ENCODE results near the gene MXRA5.
"Not testable (repeated sequence)": the region's sequence is repeated elsewhere in the genome, so short reads cannot be mapped to it uniquely, and the experiment has no call there.

MXRA5 gene

GRCh38 chrX:3320471-3321046, 25.9 kb downstream of the MXRA5 start:
- DNase-seq = no peak

DNA sequence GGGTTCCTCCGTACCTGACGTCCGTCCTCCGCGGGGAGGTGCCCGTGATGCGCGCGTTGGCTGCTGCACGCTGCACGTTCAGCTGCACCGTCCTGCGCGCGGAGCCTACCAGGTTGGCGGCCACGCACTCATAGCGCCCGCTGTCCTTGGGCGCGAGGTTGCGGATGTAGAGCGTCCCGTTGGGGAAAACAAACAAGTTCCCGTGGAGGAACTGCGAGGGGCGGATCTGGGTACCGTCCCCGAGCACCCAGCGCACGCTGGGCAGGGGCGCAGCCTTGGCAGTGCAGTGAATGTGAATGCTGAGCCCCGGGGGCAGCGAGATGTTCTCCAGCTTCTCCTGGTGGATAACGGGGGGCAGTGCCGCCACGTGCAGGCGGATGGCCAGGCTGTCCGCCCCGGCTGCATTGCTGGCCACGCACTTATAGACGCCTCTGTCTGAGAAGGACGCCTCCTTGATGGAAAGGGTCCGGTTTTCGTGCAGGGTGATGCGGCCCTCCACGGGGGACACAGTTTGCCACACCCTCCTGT, 29.2 kb downstream of the MXRA5 start:
- no peak for DNase-seq

DNA sequence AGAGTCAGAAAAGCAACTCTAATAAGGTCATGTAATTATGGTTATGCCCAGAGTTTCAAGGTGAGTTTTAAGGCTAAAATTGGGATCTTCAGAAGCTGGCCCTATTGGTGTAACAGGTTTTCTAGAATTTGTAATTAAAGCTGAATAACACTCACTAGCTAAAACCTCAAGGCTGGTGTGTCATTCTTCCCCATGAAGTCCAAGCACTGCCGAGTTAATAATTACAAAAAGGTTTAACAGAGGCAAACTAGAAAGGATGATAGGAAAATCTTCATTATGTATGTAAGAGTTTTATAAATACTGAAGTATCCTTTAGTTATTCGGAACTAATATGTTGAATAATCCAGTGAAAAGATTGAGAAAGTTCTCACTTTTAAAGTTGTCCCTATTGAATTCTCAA, 34.3 kb downstream of the MXRA5 start:
- DNase-seq = no peak

GRCh38 chrX:3307881-3308280, 38.6 kb downstream of the MXRA5 start:
- no peak for DNase-seq

GRCh38 chrX:3299636-3300035, 46.8 kb downstream of the MXRA5 start:
- no peak for DNase-seq

- DNase-seq = no peak
Observed at GRCh38 chrX:3295731-3296130, 50.7 kb downstream of the MXRA5 start.

- DNase-seq = no peak
Observed at GRCh38 chrX:3293251-3293650, 53.2 kb downstream of the MXRA5 start.

GRCh38 chrX:3290561-3290960, 55.9 kb downstream of the MXRA5 start:
- no peak for DNase-seq

GRCh38 chrX:3286196-3286945, 60.1 kb downstream of the MXRA5 start:
- DNase-seq = no peak

DNA sequence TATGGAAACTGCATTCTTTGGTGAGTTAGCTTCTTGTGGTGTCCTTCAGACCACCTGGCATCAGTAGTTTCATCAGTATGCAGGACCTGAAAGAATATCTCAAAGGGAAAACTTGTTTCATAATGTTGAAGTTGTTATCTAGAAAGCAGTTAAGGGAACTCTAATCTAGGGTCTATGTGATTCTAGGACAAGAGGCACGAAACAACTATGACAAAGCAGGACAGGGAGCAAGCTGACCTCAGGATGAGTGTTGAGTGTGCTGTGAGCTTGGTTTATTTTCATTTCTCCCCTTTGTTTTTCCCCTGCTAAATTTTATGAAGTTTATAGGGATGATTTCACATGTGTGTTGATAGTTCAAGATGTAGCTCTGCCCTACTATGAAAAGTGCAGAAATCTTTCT, 65.7 kb downstream of the MXRA5 start:
- DNase-seq = no peak

- DNase-seq = not testable (repeated sequence)
Observed at GRCh38 chrX:3273668-3274067, 72.8 kb downstream of the MXRA5 start.

DNA sequence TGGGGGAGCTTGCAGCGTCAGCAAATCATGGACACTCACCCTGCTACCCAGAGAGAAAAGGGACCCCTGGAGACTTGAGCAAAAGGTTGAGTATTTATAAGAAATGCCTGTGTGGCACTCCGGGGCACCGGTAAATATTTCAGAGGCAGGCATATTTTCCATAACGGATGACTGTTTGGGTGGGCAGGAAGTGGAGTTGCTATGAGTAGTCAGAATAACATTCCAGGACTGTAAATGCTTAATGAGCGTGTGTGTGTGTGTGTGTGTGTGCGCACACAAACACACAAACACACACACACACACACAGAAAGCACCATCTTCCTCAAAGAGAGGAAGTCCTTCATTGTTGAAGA, 74.6 kb downstream of the MXRA5 start:
- no peak for DNase-seq

- DNase-seq = no peak
Observed at GRCh38 chrX:3271183-3271833, 75.1 kb downstream of the MXRA5 start.

- no peak for DNase-seq
Observed at GRCh38 chrX:3268829-3269228, 77.6 kb downstream of the MXRA5 start.

DNA sequence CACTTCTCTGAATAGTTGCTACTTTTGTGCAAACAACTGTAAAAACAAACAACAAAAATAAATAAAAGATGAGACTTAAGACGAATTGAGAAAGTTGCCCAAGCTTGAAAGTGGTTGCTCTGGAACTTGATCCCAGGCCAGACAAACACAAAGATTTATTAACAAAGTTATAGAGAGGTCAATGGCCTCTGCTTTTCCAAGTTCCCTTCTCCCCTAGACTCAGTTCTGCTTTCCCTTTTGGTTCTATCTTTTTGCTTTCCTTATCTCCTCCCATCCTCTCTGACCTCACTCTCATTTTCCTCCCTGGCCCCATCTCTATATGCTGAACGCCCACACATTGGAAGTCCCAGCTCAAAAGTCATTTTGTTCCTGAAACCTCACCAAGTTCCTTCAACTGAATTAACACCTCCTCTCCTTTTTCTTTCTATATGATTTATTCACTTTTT, 82.7 kb downstream of the MXRA5 start:
- DNase-seq = no peak

- no peak for DNase-seq
Observed at GRCh38 chrX:3262901-3263300, 83.6 kb downstream of the MXRA5 start.
